G401 (cell line): ENCODE results near the gene SURF1. TPM values are rescaled to one million over a fixed set of nuclear protein-coding genes. Genes with fewer than 3 reads are reported as not detected.

ENCODE experiments used
- DNase-seq: peaks from one replicate; pipeline ENCODE4 v3.0.0-alpha.2; 2015; ENCODE audit warnings: low spot score
- in situ Hi-C: cut with HindIII; loops from 2 replicates; pipeline ENCODE4 v1.10.0; 2016; ENCODE audit warnings: low sequenced_read_pairs, mixed read lengths
- total RNA-seq: library from RNA; depleted of rRNA; stranded (reverse); fragments of >200 nt; shearing (Covaris generic); gene quantifications from 2 replicates; pipeline ENCODE4 v1.2.3, GENCODE V29; 2014; rRNA removed

The SURF1 gene
- total RNA-seq, 1 experiment from 2014 or later: 33.8 TPM

DNA sequence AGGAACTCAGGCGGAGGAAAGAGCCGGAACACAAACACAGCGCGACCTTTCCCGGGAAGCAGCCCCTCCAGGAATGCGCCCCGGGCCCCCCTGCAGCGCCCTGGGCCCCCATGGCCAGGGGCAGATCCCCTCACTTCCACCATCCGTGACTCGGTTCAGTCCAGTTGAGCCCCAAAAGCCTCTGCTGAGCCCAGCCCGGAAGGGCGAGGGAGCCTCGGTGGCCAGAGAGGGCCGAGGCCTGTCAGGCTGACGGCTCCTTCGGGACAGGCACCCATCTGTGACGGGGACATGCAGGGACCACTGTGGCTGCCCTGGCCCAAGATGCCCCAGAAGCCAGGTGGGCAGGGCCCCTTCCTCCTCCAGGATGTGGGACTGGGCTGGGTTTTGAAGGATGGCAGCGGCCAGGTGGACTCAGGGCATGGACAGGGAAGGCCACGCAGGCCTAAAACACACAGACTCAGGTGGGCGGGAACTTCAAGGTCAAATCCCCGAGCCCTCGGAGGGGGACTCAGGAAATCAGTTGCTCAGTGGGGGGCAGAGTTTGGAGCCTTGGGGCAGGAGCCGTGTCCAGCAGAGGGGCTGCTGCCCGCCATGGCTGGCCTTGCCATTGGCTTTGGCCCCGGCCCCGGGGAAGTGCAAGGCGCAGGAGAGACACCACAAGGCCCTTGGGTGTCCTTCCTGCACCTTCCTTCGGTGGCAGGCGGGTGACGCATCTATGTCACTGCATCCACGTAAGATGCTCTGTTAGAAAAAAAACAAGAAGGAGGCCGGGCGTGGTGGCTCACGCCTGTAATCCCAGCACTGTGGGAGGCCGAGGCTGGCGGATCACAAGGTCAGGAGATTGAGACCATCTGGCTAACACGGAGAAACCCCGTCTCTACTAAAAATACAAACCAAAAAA is 51.6 kb downstream of the SURF1 start:
- DNase-seq: no peak
- in situ Hi-C loops: no loop called here

DNA sequence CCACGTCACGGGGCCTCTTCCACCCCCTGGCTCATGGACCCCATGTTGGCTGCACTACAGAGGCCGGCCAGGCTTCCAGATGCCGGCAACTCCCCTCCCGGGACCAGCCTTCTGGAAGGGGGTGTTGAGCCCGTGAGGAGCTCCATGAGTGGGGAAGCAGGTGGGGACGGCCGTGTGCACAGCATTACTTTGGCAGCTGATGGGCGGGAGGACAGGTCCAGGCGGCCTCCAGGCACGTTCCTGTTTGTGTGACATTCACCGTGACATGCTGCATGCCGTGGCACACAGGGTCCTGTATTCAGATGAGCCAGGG is 52.2 kb downstream of the SURF1 start:
- DNase-seq: no peak
- in situ Hi-C loops: no loop called here

DNA sequence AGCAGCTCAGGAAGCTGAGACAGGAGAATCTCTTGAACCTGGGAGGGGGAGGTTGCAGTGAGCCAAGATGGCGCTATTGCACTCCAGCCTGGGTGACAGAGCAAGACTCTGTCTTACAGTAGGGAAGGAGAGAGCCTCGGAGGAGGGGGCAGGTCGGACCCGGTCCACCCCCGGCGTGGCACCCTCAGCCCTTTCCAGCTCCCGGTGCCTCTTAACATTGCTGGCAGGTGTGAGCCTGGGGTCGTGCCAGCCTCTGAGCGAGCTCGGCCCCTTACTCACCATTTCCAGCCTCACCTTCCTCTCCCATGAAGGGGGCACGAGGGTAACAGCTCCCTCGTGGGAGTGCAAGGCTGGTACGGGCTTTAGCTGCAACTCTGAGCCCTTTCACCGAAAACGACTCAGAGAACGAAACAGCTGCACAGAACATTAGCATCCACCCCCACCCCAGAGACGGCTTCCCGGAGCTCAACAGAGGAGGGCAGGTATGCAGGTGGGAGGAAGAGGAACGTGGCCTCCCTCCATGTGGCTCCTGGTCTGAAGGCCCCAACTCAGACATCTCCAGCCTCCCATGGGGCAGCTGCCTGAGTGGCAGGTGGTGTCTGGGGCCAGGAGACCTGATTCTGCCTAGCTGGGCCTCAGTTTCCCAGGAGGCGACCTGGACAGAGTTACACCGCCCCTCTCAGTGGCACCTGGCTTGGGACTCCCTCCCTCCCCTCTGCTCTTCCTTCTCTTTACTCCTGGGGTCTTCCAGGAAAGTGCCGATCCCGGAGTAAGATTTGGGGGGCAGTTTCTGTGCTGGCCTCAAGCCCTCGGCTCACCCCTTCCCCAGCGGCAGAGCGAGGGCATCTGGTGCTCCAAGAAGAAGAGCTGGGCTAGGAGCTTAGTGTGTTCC is 52.8 kb downstream of the SURF1 start:
- in situ Hi-C loops: no loop called here
- DNase-seq: no peak

Other genes with a start within 250 kb of the SURF1 start
- gene RALGDS, start 235.2 kb downstream of the SURF1 start, total RNA-seq: 21.7 and 29.8 TPM in 2 replicates
- not detected in 2 replicates for gene GBGT1, start 192.6 kb downstream of the SURF1 start, total RNA-seq
- gene OBP2B, start 147.2 kb downstream of the SURF1 start, total RNA-seq: not detected in 2 replicates
- not detected in 2 replicates for gene ABO, start 81.3 kb downstream of the SURF1 start, total RNA-seq
- 23.3 and 40.6 TPM in 2 replicates for gene SURF6, start 20.3 kb downstream of the SURF1 start, total RNA-seq
- 27.4 and 28.2 TPM in 2 replicates for gene MED22, start 8.4 kb downstream of the SURF1 start, total RNA-seq
- gene RPL7A, start 8.3 kb downstream of the SURF1 start, total RNA-seq: 3,218 and 3,629 TPM in 2 replicates
- gene SURF2, start 63 bp upstream of the SURF1 start, total RNA-seq: 32.3 and 47.5 TPM in 2 replicates
- 333 and 361 TPM in 2 replicates for gene SURF4, start 19.6 kb upstream of the SURF1 start, total RNA-seq
- gene STKLD1, start 19.9 kb upstream of the SURF1 start, total RNA-seq: 0.37 and 1.1 TPM in 2 replicates
- 25.0 and 38.8 TPM in 2 replicates for gene REXO4, start 61.5 kb upstream of the SURF1 start, total RNA-seq
- gene ADAMTS13, start 65.9 kb upstream of the SURF1 start, total RNA-seq: 1.4 and 2.3 TPM in 2 replicates
- gene CACFD1, start 103.5 kb upstream of the SURF1 start, total RNA-seq: 23.2 and 26.1 TPM in 2 replicates
- gene SLC2A6, start 122.6 kb upstream of the SURF1 start, total RNA-seq: 5.5 and 6.8 TPM in 2 replicates
- 0.64 TPM in 1 of 2 replicates, not detected in the other for gene MYMK, start 168.5 kb upstream of the SURF1 start, total RNA-seq
- gene ADAMTSL2, start 178.2 kb upstream of the SURF1 start, total RNA-seq: not detected in 2 replicates